Upper lobe of left lung (tissue), 6 donors: ENCODE results near the gene MED12. TPM values are rescaled to one million over a fixed set of nuclear protein-coding genes. Genes with fewer than 3 reads are reported as not detected.

Source experiments
- ATAC-seq, 2 donors: fragments of 200-7000 bp; cut with Tn5 transposase; one replicate each; pipeline ENCODE4 v1.9.1; 2022; ENCODE audit warnings: mild to moderate bottlenecking in 2 of 2, moderate library complexity in 2 of 2; ENCODE audit not compliant: low FRiP score in 2 of 2
- DNase-seq, 2 donors: peaks; one replicate each; pipeline ENCODE4 v3.0.0-alpha.2; 2019 to 2020
- H3K27ac ChIP-seq, 4 donors: fragments of 200-600 bp; sonication (generic); one replicate each; pipeline ENCODE4 v1.5.1; 2016 to 2019
- H3K27me3 ChIP-seq, 4 donors: fragments of 200-600 bp; sonication (generic); one replicate each; pipeline ENCODE4 v1.5.1; 2017 to 2019
- H3K36me3 ChIP-seq, 4 donors: fragments of 200-600 bp; sonication (generic); one replicate each; pipeline ENCODE4 v1.5.1; 2016 to 2019
- H3K4me1 ChIP-seq, 4 donors: fragments of 200-600 bp; sonication (generic); one replicate each; pipeline ENCODE4 v1.5.1; 2018 to 2019
- H3K4me3 ChIP-seq, 4 donors: fragments of 200-600 bp; sonication (generic); one replicate each; pipeline ENCODE4 v1.5.1; 2017 to 2019; ENCODE audit warnings: mild to moderate bottlenecking in 2 of 4, moderate library complexity in 1 of 4
- H3K9me3 ChIP-seq, 4 donors: fragments of 200-600 bp; sonication (generic); one replicate each; pipeline ENCODE4 v1.5.1; 2018 to 2019
- EP300 ChIP-seq, 4 donors: sonication (generic); formaldehyde crosslinking; IDR thresholded peaks; one replicate each; pipeline ENCODE4 v1.5.1; 2017; ENCODE audit warnings: antibody characterized with exemption in 4 of 4, control low read depth in 2 of 4
- POLR2A ChIP-seq, 4 donors: fragments of 450-650 bp; IDR thresholded peaks; one replicate each; pipeline ENCODE4 v1.5.1; 2016 to 2017; ENCODE audit warnings: antibody characterized with exemption in 4 of 4, mild to moderate bottlenecking in 2 of 4
- POLR2AphosphoS5 ChIP-seq, 2 donors: sonication (generic); formaldehyde crosslinking; IDR thresholded peaks; one replicate each; pipeline ENCODE4 v1.5.1; 2017; ENCODE audit warnings: antibody characterized with exemption in 2 of 2
- WGBS, 2 donors: methylation state at CpG; one replicate each; pipeline ENCODE4 v1.1.5; 2017 to 2018; 5-methylcytosine and 5-hydroxymethylcytosine counted together
- total RNA-seq, 6 donors: library from RNA; depleted of rRNA in 4 of 6; stranded (reverse); fragments of >200 nt in 4 of 6; gene quantifications; one replicate each; pipeline versions ENCODE4 v1.1.0 to v1.2.1, GENCODE V29; 2016 to 2021
- TF ChIP-seq, protein P1 (sequence below), 6 experiments: fragments of 450-650 bp in 4 of 6; fragments of 200-600 bp in 2 of 6; sonication (generic) in 2 of 6; IDR thresholded peaks; one replicate each; pipeline ENCODE4 v1.5.1; 2016 to 2019; ENCODE audit warnings: antibody characterized with exemption in 6 of 6
- donor health status: DM: no; HTN: no; CAD: no; lungs with moderate emphysema.
- donor health status: DM: no; HTN: yes; CAD: no; lungs with severe emphysema.

MED12 gene
- total RNA-seq, 6 donors from 2014 or later: 21.7 to 188 (median 42.2) TPM

DNA sequence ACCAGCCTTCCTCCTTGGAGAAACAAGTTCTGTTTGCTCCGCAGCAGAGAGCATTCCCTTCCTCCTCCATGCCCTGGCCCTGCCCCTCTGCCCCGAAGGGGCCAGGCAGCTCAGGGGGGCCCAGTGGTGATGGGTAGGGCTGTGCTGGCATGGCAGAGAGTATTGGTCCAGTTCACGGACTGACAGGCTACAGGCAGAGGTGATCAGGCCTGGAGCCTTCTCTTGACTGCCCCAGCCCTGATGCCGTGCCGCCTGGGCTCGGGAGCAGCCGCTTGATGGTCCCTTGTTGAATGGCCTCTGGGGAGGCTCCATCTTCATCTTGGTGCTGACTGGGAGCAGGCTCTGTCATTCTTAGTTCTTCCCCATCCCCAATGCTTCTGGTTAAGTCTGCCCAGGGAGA, 35.8 kb downstream of the MED12 start:
- H3K4me1 ChIP-seq: no peaks in the 10 kb centered on the region
- H3K4me3 ChIP-seq: no peak overlapping the region
- DNase-seq: no peak
- TF ChIP-seq POLR2A (IDR thresholded peaks at IDR 0.05) (no peak), POLR2AphosphoS5 (IDR thresholded peaks at IDR 0.05) (no peak), EP300 (IDR thresholded peaks at IDR 0.05) (no peak)
- TF ChIP-seq, protein P1, sequence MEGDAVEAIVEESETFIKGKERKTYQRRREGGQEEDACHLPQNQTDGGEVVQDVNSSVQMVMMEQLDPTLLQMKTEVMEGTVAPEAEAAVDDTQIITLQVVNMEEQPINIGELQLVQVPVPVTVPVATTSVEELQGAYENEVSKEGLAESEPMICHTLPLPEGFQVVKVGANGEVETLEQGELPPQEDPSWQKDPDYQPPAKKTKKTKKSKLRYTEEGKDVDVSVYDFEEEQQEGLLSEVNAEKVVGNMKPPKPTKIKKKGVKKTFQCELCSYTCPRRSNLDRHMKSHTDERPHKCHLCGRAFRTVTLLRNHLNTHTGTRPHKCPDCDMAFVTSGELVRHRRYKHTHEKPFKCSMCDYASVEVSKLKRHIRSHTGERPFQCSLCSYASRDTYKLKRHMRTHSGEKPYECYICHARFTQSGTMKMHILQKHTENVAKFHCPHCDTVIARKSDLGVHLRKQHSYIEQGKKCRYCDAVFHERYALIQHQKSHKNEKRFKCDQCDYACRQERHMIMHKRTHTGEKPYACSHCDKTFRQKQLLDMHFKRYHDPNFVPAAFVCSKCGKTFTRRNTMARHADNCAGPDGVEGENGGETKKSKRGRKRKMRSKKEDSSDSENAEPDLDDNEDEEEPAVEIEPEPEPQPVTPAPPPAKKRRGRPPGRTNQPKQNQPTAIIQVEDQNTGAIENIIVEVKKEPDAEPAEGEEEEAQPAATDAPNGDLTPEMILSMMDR (IDR thresholded peaks at IDR 0.05): no peak
- no peaks in the 10 kb centered on the region for H3K27me3 ChIP-seq
- no peak for ATAC-seq
- H3K36me3 ChIP-seq: no peaks in the 10 kb centered on the region
- H3K27ac ChIP-seq: no peak overlapping the region
- WGBS, 2 donors: 92 to 100% methylated on average over 1 to 6 of the region's 7 CpGs
- H3K9me3 ChIP-seq: no peaks in the 10 kb centered on the region

GRCh38 chrX:71154641-71155040, 36.2 kb downstream of the MED12 start:
- DNase-seq: no peak
- H3K4me3 ChIP-seq: no peak overlapping the region
- no peaks in the 10 kb centered on the region for H3K27me3 ChIP-seq
- TF ChIP-seq POLR2AphosphoS5 (IDR thresholded peaks at IDR 0.05): no peak
- no peak for TF ChIP-seq EP300 (IDR thresholded peaks at IDR 0.05)
- TF ChIP-seq, protein P1 (IDR thresholded peaks at IDR 0.05): no peak
- TF ChIP-seq POLR2A (IDR thresholded peaks at IDR 0.05): no peak
- H3K27ac ChIP-seq: no peak overlapping the region
- H3K4me1 ChIP-seq: no peaks in the 10 kb centered on the region
- ATAC-seq: no peak
- H3K9me3 ChIP-seq: no peaks in the 10 kb centered on the region
- no peaks in the 10 kb centered on the region for H3K36me3 ChIP-seq
- 43 to 60% methylated on average over 1 to 3 of the region's 3 CpGs for WGBS, 2 donors

- TF ChIP-seq EP300 (IDR thresholded peaks at IDR 0.05) (no peak), POLR2A (IDR thresholded peaks at IDR 0.05) (no peak), POLR2AphosphoS5 (IDR thresholded peaks at IDR 0.05) (no peak)
- TF ChIP-seq, protein P1 (IDR thresholded peaks at IDR 0.05): no peak
- Histone ChIP-seq H3K36me3 (no peaks in the 10 kb centered on the region), H3K9me3 (no peaks in the 10 kb centered on the region), H3K27ac (no peak overlapping the region), H3K4me3 (no peak overlapping the region), H3K27me3 (no peaks in the 10 kb centered on the region), H3K4me1 (no peaks in the 10 kb centered on the region)
- WGBS, 2 donors: 86 to 94% methylated on average over 5 to 6 of the region's 6 CpGs
- DNase-seq: no peak
- ATAC-seq: no peak
Observed at GRCh38 chrX:71158603-71159002, 40.2 kb downstream of the MED12 start.

- DNase-seq (no peak), ATAC-seq (no peak)
- Histone ChIP-seq H3K27ac (no peak overlapping the region), H3K27me3 (no peaks in the 10 kb centered on the region), H3K9me3 (no peaks in the 10 kb centered on the region), H3K4me3 (no peak overlapping the region), H3K4me1 (no peaks in the 10 kb centered on the region), H3K36me3 (no peaks in the 10 kb centered on the region)
- TF ChIP-seq EP300 (IDR thresholded peaks at IDR 0.05) (no peak), POLR2A (IDR thresholded peaks at IDR 0.05) (no peak), POLR2AphosphoS5 (IDR thresholded peaks at IDR 0.05) (no peak)
- TF ChIP-seq, protein P1 (IDR thresholded peaks at IDR 0.05): no peak
- WGBS, 2 donors: 66 to 76% methylated on average over 3 to 5 of the region's 5 CpGs
Observed at GRCh38 chrX:71159335-71159734, 40.9 kb downstream of the MED12 start.

DNA sequence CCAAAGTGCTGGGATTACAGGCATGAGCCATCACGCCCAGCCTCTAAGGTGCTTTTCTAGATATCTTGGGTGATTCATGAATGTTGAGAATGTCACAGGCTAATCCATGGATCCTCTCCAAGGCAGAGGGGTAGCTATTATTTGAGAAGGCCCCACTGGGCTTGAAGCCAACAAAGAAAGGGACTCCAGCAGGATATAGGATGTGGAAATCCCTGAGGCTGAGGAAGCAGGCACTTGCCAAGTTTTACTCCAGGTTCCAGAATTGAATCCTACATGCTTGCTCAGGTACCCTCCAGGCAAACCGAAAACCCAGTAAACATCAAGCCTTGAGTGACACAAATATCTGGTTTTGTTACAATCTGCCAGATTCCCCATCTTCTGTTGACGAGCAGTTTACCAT, 42.1 kb downstream of the MED12 start:
- H3K27me3 ChIP-seq: no peaks in the 10 kb centered on the region
- TF ChIP-seq POLR2A (IDR thresholded peaks at IDR 0.05) (no peak), POLR2AphosphoS5 (IDR thresholded peaks at IDR 0.05) (no peak), EP300 (IDR thresholded peaks at IDR 0.05) (no peak)
- TF ChIP-seq, protein P1 (IDR thresholded peaks at IDR 0.05): no peak
- ATAC-seq (no peak), DNase-seq (no peak)
- no peaks in the 10 kb centered on the region for H3K9me3 ChIP-seq
- H3K27ac ChIP-seq: no peak overlapping the region
- no peak overlapping the region for H3K4me3 ChIP-seq
- H3K4me1 ChIP-seq: no peaks in the 10 kb centered on the region
- 80 to 100% methylated on average over 1 to 3 of the region's 3 CpGs for WGBS, 2 donors
- no peaks in the 10 kb centered on the region for H3K36me3 ChIP-seq
